Coronary artery (tissue), 2 donors: ENCODE results near the gene SCRN2.

Experiments
- DNase-seq: peaks from one replicate; pipeline ENCODE4 v3.0.0-alpha.2; 2017; ENCODE audit warnings: low spot score
- H3K27ac ChIP-seq, 2 donors: fragments of 200-600 bp; sonication (generic); one replicate each; pipeline ENCODE4 v1.5.1; 2016 to 2019
- H3K4me3 ChIP-seq: fragments of 200-600 bp; sonication (generic); 2 replicates; pipeline ENCODE4 v1.5.1; 2016; ENCODE audit warnings: mild to moderate bottlenecking, moderate library complexity
- CTCF ChIP-seq: fragments of 200-600 bp; sonication (generic); IDR thresholded peaks from one replicate; pipeline ENCODE4 v1.5.1; 2019; ENCODE audit warnings: antibody characterized with exemption

SCRN2 gene

GRCh38 chr17:47830396-47831002 is 10.6 kb downstream of the SCRN2 start:
- DNase-seq: no peak
- peak overlapping the region in 1 of 2 donors; percentile 80 for H3K27ac ChIP-seq
- TF ChIP-seq CTCF: no peak
- H3K4me3 ChIP-seq: peak overlapping the region; percentile 74

- DNase-seq: no peak
- Histone ChIP-seq H3K27ac (no peak overlapping the region), H3K4me3 (no peak overlapping the region)
- TF ChIP-seq CTCF: no peak
Measured at GRCh38 chr17:47829870-47830269, 11.2 kb downstream of the SCRN2 start.

DNA sequence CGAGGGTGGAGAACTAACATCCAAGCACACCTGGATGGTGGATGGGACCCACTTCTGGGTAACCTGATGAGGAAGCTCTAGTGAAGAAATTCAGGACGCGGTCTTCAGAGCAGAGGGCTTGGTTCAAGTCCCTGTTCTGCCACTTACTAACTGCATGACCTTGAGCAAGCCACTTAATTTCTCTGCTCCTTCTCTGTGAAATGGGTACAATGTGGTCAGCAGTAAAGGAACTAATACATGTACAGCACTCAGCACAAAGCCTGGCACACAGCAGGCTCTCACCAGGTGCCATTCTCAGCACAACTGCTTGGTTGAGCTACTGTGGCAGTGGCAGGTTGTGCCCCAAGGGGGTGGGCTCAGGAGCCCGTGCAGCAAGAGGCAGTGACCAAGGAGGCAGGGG is 17.6 kb downstream of the SCRN2 start:
- no peak for TF ChIP-seq CTCF
- no peak overlapping the region for H3K27ac ChIP-seq
- no peak for DNase-seq
- no peak overlapping the region for H3K4me3 ChIP-seq

- TF ChIP-seq CTCF: no peak
- no peak overlapping the region for H3K27ac ChIP-seq
- no peak overlapping the region for H3K4me3 ChIP-seq
- no peak for DNase-seq
Measured at GRCh38 chr17:47822785-47823184, 18.3 kb downstream of the SCRN2 start.

DNA sequence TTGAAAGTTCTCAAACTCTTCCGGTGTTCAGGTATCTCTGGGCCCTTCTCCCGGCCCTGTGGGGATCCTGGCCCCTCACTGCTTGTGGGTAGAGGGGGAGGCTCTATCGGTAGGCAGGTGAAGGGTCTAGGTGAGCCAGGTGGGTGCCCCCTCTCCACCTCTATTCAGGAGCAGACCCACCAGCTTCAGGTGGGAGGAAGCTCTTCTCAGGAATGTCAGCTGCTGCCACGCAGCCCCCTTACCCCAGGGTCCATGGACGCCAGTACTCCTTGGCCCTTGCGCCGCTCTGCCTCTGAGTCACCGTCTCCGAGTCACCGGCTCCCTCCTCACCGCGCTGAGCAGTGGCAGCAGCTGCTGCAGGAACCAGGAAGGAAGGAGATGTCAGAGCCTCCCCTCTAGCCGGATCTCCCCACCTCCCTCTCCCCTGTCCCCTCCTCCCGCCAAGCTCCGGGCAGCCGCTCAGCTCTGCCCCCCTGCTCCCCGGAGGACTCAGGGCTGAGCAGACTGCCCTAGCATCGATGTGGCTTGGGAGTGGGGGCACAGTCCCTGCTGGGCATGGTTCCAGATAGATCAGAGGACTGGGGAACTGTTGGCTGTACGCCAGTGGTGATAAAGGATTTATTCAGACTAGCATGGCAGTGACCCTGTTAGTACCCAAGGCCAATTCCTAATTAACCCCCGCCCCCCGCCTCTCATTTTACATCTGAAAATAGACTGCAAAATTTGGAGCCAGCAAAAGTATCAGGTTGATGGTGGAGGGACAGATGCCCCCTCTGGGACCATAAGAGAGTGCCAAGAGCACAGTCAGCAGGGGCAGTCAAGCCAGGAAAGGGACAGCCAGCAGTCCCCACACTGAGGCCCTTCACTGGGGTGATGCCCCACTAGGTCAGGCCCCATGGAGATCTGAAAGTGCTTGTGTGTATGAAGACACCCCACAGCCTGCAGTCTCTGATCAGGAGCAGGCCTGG is 19.4 kb downstream of the SCRN2 start, which contains the start of gene OSBPL7:
Gene OSBPL7, minus strand, starts transcription at position 371 of the 968 bp plus-strand sequence. CDS start 1,516 bp downstream, outside the sequence.
- peak within 1 kb of the TSS; percentile 79 for H3K4me3 ChIP-seq
- peak; percentile 83 for DNase-seq
- no peak for TF ChIP-seq CTCF
- H3K27ac ChIP-seq: peak within 1 kb of the TSS; percentile 6 to 71

- peak overlapping the region; percentile 79 for H3K4me3 ChIP-seq
- DNase-seq: no peak
- peak overlapping the region; percentile 6 to 71 for H3K27ac ChIP-seq
- no peak for TF ChIP-seq CTCF
Measured at GRCh38 chr17:47821031-47821423, 20.0 kb downstream of the SCRN2 start.
